K562 (cell line): ENCODE data around the gene CTNNBL1. TPM values are rescaled to one million over a fixed set of nuclear protein-coding genes. Genes with fewer than 3 reads are reported as not detected.

ENCODE experiments used
- ATAC-seq: fragments of 200-7000 bp; cut with Tn5 transposase; 3 replicates; pipeline ENCODE4 v1.9.1; 2020; ENCODE audit warnings: moderate library complexity
- BruUV-seq: library from RNA; stranded (reverse); fragments of 400-500 nt; replicated peaks from 2 replicates; lab custom pipeline; 2021; lab: Mats Ljungman, UMichigan
- CTCF ChIA-PET: fragments of 300-600 bp; formaldehyde crosslinking; extraction: SDS; loops from one replicate; lab custom pipeline; 2021; ENCODE audit warnings: low intra/inter-chr PET ratio; lab: Yijun Ruan, JAX
- POLR2A ChIA-PET: fragments of 300-600, 350-650 bp; sonication (Branson Sonifier 250); formaldehyde crosslinking; extraction: SDS; loops from one replicate; lab custom pipeline; 2021; ENCODE audit warnings: antibody characterized with exemption, inconsistent platforms; lab: Yijun Ruan, JAX
- DNase-seq, 4 experiments: peaks; one replicate each; pipeline versions ENCODE4 v3.0.0 to v3.0.0-alpha.2; 2011 to 2018; ENCODE audit warnings: low spot score in 3 of 4, mixed read lengths in 3 of 4; ENCODE audit errors: extremely low read depth in 1 of 4
- FAIRE-seq: peaks from 2 replicates; lab custom pipeline; 2011; peaks lifted over from hg19 to GRCh38; lab: Jason Lieb, UNC
- H2AFZ ChIP-seq: 2 replicates; pipeline ENCODE4 v1.6.0; 2011; ENCODE audit warnings: low read depth, low read length, control low read depth, inconsistent platforms
- H3K27ac ChIP-seq: fragments of 200-600 bp; 3 replicates; pipeline ENCODE4 v1.8.0; 2011; ENCODE audit warnings: low read depth, mild to moderate bottlenecking, control low read depth, inconsistent platforms, low read length, moderate library complexity, mixed read lengths; ENCODE audit errors: extremely low read depth
- H3K27me3 ChIP-seq, 2 experiments: fragments of 300-600 bp in 1 of 2; 2 replicates in 1 of 2; 3 replicates in 1 of 2; pipeline versions ENCODE4 v1.6.0 to v1.8.0; 2011; ENCODE audit warnings: inconsistent platforms in 2 of 2, low read length in 2 of 2, mild to moderate bottlenecking in 1 of 2, mixed read lengths in 1 of 2, moderate library complexity in 1 of 2; ENCODE audit not compliant: control insufficient read depth in 2 of 2, insufficient read depth in 2 of 2
- H3K36me3 ChIP-seq: fragments of 300-600 bp; 3 replicates; pipeline ENCODE4 v1.8.0; 2011; ENCODE audit warnings: mild to moderate bottlenecking, low read length, inconsistent platforms; ENCODE audit not compliant: control insufficient read depth, insufficient read depth
- H3K4me1 ChIP-seq, 2 experiments: fragments of 200-600 bp in 1 of 2; replicated peaks in 1 of 2; 2 replicates in 1 of 2; 3 replicates in 1 of 2; pipeline versions ENCODE4 v1.5.1 to v1.8.0; 2011; ENCODE audit warnings: inconsistent platforms in 2 of 2, low read length in 2 of 2, mild to moderate bottlenecking in 1 of 2, mixed read lengths in 1 of 2, moderate library complexity in 1 of 2; ENCODE audit not compliant: control insufficient read depth in 2 of 2, insufficient read depth in 2 of 2
- H3K4me2 ChIP-seq: 2 replicates; pipeline ENCODE4 v1.6.1; 2011; ENCODE audit warnings: low read length, control low read depth, inconsistent platforms, mixed read lengths; ENCODE audit not compliant: insufficient read depth
- H3K4me3 ChIP-seq: fragments of 200-600 bp; sonication (generic), shearing (Covaris generic); 2 replicates; pipeline ENCODE4 v1.5.1; 2016; ENCODE audit warnings: control low read depth, inconsistent platforms
- H3K79me2 ChIP-seq: fragments of 200-600 bp; 3 replicates; pipeline ENCODE4 v1.8.0; 2011; ENCODE audit warnings: low read length, inconsistent platforms; ENCODE audit not compliant: control insufficient read depth, insufficient read depth
- H3K9ac ChIP-seq, 2 experiments: 2 replicates each; pipeline versions ENCODE4 v1.6.0 to v1.6.1; 2011; ENCODE audit warnings: low read depth in 2 of 2, low read length in 2 of 2, control low read depth in 1 of 2, inconsistent platforms in 1 of 2, mild to moderate bottlenecking in 1 of 2, mixed read lengths in 1 of 2; ENCODE audit not compliant: insufficient read depth in 1 of 2
- H3K9me1 ChIP-seq: one replicate; pipeline ENCODE4 v1.6.0; 2011; ENCODE audit warnings: inconsistent platforms, mild to moderate bottlenecking, low read length, moderate library complexity; ENCODE audit not compliant: control insufficient read depth, insufficient read depth
- H3K9me3 ChIP-seq: replicated peaks from 2 replicates; pipeline ENCODE4 v1.5.1; 2011; ENCODE audit warnings: low read depth, low read length, inconsistent platforms; ENCODE audit not compliant: control insufficient read depth, insufficient read depth
- H4K20me1 ChIP-seq: replicated peaks from 2 replicates; pipeline ENCODE4 v1.6.1; 2011; ENCODE audit warnings: low read length, inconsistent platforms, mixed read lengths; ENCODE audit not compliant: control insufficient read depth, insufficient read depth
- CHD1 ChIP-seq: fragments of 200-600 bp; sonication (generic); IDR thresholded peaks from one replicate; pipeline ENCODE4 v1.6.1; 2012; ENCODE audit warnings: mild to moderate bottlenecking, moderate library complexity, low read length, inconsistent platforms
- E4F1 ChIP-seq: fragments of 250-450 bp; sonication (Bioruptor Pico); IDR thresholded peaks from 2 replicates; pipeline ENCODE4 v1.5.0; 2021; ENCODE audit warnings: mild to moderate bottlenecking, borderline replicate concordance
- FOXK2 ChIP-seq, 2 experiments: fragments of 450-650 bp; IDR thresholded peaks in 1 of 2; conservative IDR thresholded peaks in 1 of 2; 2 replicates each; pipeline ENCODE4 v1.6.1; 2016; ENCODE audit warnings: low read depth in 2 of 2, mild to moderate bottlenecking in 1 of 2
- FOXP4 ChIP-seq: sonication (generic); formaldehyde crosslinking; IDR thresholded peaks from 2 replicates; pipeline ENCODE4 v1.8.0; 2022; ENCODE audit warnings: mild to moderate bottlenecking, missing genetic modification reagents, borderline replicate concordance
- KLF16 ChIP-seq: IDR thresholded peaks from 2 replicates; pipeline ENCODE4 v1.6.1; 2016; ENCODE audit warnings: antibody characterized with exemption
- NR0B1 ChIP-seq: fragments of 450-650 bp; IDR thresholded peaks from one replicate; pipeline ENCODE4 v1.6.1; 2018; ENCODE audit warnings: mild to moderate bottlenecking, moderate library complexity; ENCODE audit not compliant: partially characterized antibody
- PHF21A ChIP-seq: fragments of 450-650 bp; IDR thresholded peaks from 2 replicates; pipeline ENCODE4 v1.6.1; 2017; ENCODE audit warnings: low read depth, borderline replicate concordance
- RFX5 ChIP-seq: IDR thresholded peaks from 2 replicates; pipeline ENCODE4 v1.6.1; 2011; ENCODE audit warnings: low read depth, mild to moderate bottlenecking, improper control_type of control experiment, low read length
- SMARCA4 ChIP-seq: fragments of 450-650 bp; IDR thresholded peaks from 2 replicates; pipeline ENCODE4 v1.6.1; 2016
- ZNF184 ChIP-seq: sonication (generic); formaldehyde crosslinking; IDR thresholded peaks from 2 replicates; pipeline ENCODE4 v1.5.0; 2020; ENCODE audit warnings: missing genetic modification reagents
- ZNF23 ChIP-seq: fragments of 250-450 bp; sonication (Bioruptor Pico); IDR thresholded peaks from 2 replicates; pipeline ENCODE4 v1.4.0; 2020; ENCODE audit warnings: mild to moderate bottlenecking
- ZNF239 ChIP-seq: fragments of 250-450 bp; sonication (Bioruptor Pico); IDR thresholded peaks from 2 replicates; pipeline ENCODE4 v1.4.0; 2020; ENCODE audit warnings: mild to moderate bottlenecking
- ZNF263 ChIP-seq: sonication (generic); formaldehyde crosslinking; IDR thresholded peaks from 2 replicates; pipeline ENCODE4 v1.8.0; 2022; ENCODE audit warnings: mild to moderate bottlenecking, missing genetic modification reagents, borderline replicate concordance
- ZNF316 ChIP-seq: fragments of 450-650 bp; IDR thresholded peaks from 2 replicates; pipeline ENCODE4 v1.6.1; 2016
- ZNF699 ChIP-seq: fragments of 250-450 bp; sonication (Bioruptor Pico); IDR thresholded peaks from 2 replicates; pipeline ENCODE4 v1.8.0; 2021; ENCODE audit warnings: mild to moderate bottlenecking, moderate library complexity; ENCODE audit not compliant: insufficient replicate concordance
- WGBS: fragments of 100-300 bp; shearing (Covaris generic); methylation state at CpG from one replicate; pipeline ENCODE4 v1.1.6; 2016; ENCODE audit warnings: low coverage, mixed read lengths; ENCODE audit not compliant: insufficient coverage; ENCODE audit errors: missing lambda C conversion rate; 5-methylcytosine and 5-hydroxymethylcytosine counted together
- in situ Hi-C: fragments of 300-500 bp; cut with MboI; formaldehyde crosslinking; loops from 4 replicates; pipeline ENCODE4 v1.15.0; 2018; ENCODE audit warnings: inconsistent platforms, mixed read lengths
- intact Hi-C: fragments of 100-400 bp; cut with micrococcal nuclease; formaldehyde crosslinking; loops from 2 replicates; pipeline ENCODE4 v1.14.2; 2022
- polyA plus RNA-seq, 8 experiments: library from polyadenylated mRNA; depleted of rRNA in 4 of 8; stranded (reverse) in 5 of 8; unstranded in 3 of 8; fragments of >200 nt; fragmentation: Nextera tagmentation in 2 of 8; fragmentation: Illumina TruSeq in 1 of 8; extraction: Ambion mirVana in 2 of 8; extraction: Trizol in 1 of 8; gene quantifications; 2 replicates each; pipeline versions ENCODE4 v1.2.1 to v1.2.3, GENCODE V29; 2011 to 2014; ENCODE audit warnings: inconsistent platforms in 1 of 8, missing spikeins in 1 of 8
- total RNA-seq, 7 experiments: library from RNA; depleted of rRNA in 6 of 7; stranded (reverse); fragments of >200 nt in 6 of 7; fragmentation: Illumina TruSeq in 2 of 7; extraction: Trizol in 2 of 7; gene quantifications; 2 replicates each; pipeline versions ENCODE4 v1.2.1 to v1.2.3, GENCODE V29; 2011 to 2021; ENCODE audit warnings: low replicate concordance in 1 of 7
- TF ChIP-seq, protein P1 (sequence below), 2 experiments: fragments of 450-650 bp in 1 of 2; sonication (generic) in 1 of 2; formaldehyde crosslinking; conservative IDR thresholded peaks; 2 replicates each; pipeline versions ENCODE4 v1.4.0 to v1.8.1; 2020 to 2022; ENCODE audit warnings: mild to moderate bottlenecking in 1 of 2, missing genetic modification reagents in 1 of 2

CTNNBL1 gene
- total and polyA plus RNA-seq, 9 of the 15 experiments (the other 6 are each of a cell fraction or from before 2014, with no cell fraction given): 32.4 to 85.6 (median 43.6) TPM

DNA sequence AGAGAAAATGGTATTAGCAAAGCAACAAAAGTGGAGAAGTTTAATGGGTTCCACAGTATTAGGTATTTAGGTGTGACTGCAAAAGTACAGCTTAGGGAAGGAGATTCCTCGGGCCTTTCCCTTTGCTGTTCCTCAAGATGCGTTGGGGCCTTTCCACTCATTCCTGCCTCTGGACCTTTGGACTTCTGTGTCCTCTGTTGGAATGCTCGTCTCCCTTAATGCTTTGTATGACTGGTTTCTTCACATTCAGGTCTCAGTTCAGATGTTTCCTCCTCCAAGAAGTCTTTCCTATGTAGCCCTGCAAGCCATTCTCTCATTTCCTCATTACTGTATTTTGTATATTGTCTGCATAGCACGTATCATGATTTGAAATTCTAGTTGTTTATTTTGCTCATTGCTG, 39.6 kb downstream of the CTNNBL1 start:
- Histone ChIP-seq H3K4me3 (no peak overlapping the region), H2AFZ (no peak overlapping the region), H3K9ac (no peak overlapping the region), H3K27me3 (no peaks in the 10 kb centered on the region), H3K9me1 (no peaks in the 10 kb centered on the region), H4K20me1 (no peaks in the 10 kb centered on the region), H3K4me2 (no peak overlapping the region), H3K4me1 (no peaks in the 10 kb centered on the region; a peak in 1 of 5 replicates), H3K36me3 (peaks cover 27% of the 10 kb centered on the region; the same call in 2 of the 3 replicates), H3K79me2 (no peaks in the 10 kb centered on the region), H3K27ac (no peak overlapping the region), H3K9me3 (no peaks in the 10 kb centered on the region)
- ChIA-PET CTCF (no interaction called here), POLR2A (no interaction called here)
- no peak for TF ChIP-seq SMARCA4
- no peak for TF ChIP-seq ZNF239 (CRISPR knock-in tag)
- TF ChIP-seq ZNF699 (CRISPR knock-in tag): no peak
- no peak for TF ChIP-seq PHF21A
- TF ChIP-seq FOXP4 (CRISPR knock-in tag): no peak
- TF ChIP-seq ZNF263 (CRISPR knock-in tag): no peak
- no peak for TF ChIP-seq CHD1
- TF ChIP-seq KLF16: no peak
- no peak for TF ChIP-seq RFX5
- no peak for TF ChIP-seq ZNF23
- TF ChIP-seq E4F1 (CRISPR knock-in tag): no peak
- TF ChIP-seq, protein P1, sequence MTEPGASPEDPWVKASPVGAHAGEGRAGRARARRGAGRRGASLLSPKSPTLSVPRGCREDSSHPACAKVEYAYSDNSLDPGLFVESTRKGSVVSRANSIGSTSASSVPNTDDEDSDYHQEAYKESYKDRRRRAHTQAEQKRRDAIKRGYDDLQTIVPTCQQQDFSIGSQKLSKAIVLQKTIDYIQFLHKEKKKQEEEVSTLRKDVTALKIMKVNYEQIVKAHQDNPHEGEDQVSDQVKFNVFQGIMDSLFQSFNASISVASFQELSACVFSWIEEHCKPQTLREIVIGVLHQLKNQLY (CRISPR knock-in tag; conservative IDR thresholded peaks at IDR 0.05): no peak
- TF ChIP-seq FOXK2 (conservative IDR thresholded peaks at IDR 0.05 in 1 of 2, IDR thresholded peaks at IDR 0.05 in 1 of 2; ENCODE audit: low read depth in 2 of 2): no peak
- no peak for TF ChIP-seq NR0B1
- no peak for TF ChIP-seq ZNF316
- no peak for TF ChIP-seq ZNF184 (CRISPR knock-in tag)
- FAIRE-seq: no peak
- intact Hi-C loops: no loop called here
- no peak for DNase-seq
- 71% methylated on average over 3 of the region's 4 CpGs for WGBS
- in situ Hi-C loops: no loop called here
- ATAC-seq: no peak
- no TSS peak for BruUV-seq
